CD4-positive, alpha-beta T cell (primary cell): ENCODE results near the gene ASB6. TPM values are rescaled to one million over a fixed set of nuclear protein-coding genes. Genes with fewer than 3 reads are reported as not detected.

Experiments
- ATAC-seq: fragments of 200-7000 bp; cut with Tn5 transposase; one replicate; pipeline ENCODE4 v1.10.0; 2022; ENCODE audit warnings: mild to moderate bottlenecking; ENCODE audit not compliant: poor library complexity
- CTCF ChIA-PET: fragments of 350-600 bp; sonication (Branson Sonifier 250); formaldehyde crosslinking; loops from one replicate; lab custom pipeline; 2021; ENCODE audit warnings: antibody characterized with exemption, inconsistent platforms; lab: Charles Lee
- POLR2A ChIA-PET: fragments of 350-600 bp; sonication (Branson Sonifier 250); formaldehyde crosslinking; loops from one replicate; lab custom pipeline; 2021; ENCODE audit warnings: antibody characterized with exemption, inconsistent platforms; lab: Charles Lee
- DNase-seq, 14 experiments: peaks; one replicate each; pipeline ENCODE4 v3.0.0-alpha.2; 2013 to 2020; ENCODE audit warnings: mixed read lengths in 2 of 14
- H3K27ac ChIP-seq, 2 donors: one replicate each; pipeline versions ENCODE4 v1.5.1 to v1.7.0; 2013; ENCODE audit warnings: low read length in 2 of 2, low read depth in 1 of 2, mild to moderate bottlenecking in 1 of 2
- H3K27me3 ChIP-seq, 2 experiments: 1 replicate in 1 of 2; 2 replicates in 1 of 2; pipeline versions ENCODE4 v1.6.1 to v1.7.0; 2013; ENCODE audit warnings: low read length in 2 of 2, control low read depth in 1 of 2, mild to moderate bottlenecking in 1 of 2, moderate library complexity in 1 of 2; ENCODE audit not compliant: insufficient read depth in 2 of 2, control insufficient read depth in 1 of 2
- H3K36me3 ChIP-seq: one replicate; pipeline ENCODE4 v1.6.1; 2013; ENCODE audit warnings: low read length, control low read depth; ENCODE audit not compliant: insufficient read depth
- H3K4me1 ChIP-seq: one replicate; pipeline ENCODE4 v1.6.1; 2013; ENCODE audit warnings: low read length, control low read depth; ENCODE audit not compliant: insufficient read depth
- H3K4me3 ChIP-seq: one replicate; pipeline ENCODE4 v1.5.1; 2013; ENCODE audit warnings: mild to moderate bottlenecking, low read length, moderate library complexity
- H3K9me3 ChIP-seq, 2 experiments: 1 replicate in 1 of 2; 2 replicates in 1 of 2; pipeline versions ENCODE4 v1.6.1 to v1.7.0; 2013; ENCODE audit warnings: low read length in 2 of 2, mild to moderate bottlenecking in 2 of 2, control low read depth in 1 of 2, moderate library complexity in 1 of 2; ENCODE audit not compliant: control insufficient read depth in 1 of 2, insufficient read depth in 1 of 2
- H3K27ac Mint-ChIP-seq: one replicate; pipeline ENCODE4 v1.8.0; 2020; ENCODE audit warnings: mixed read lengths
- H3K27me3 Mint-ChIP-seq: one replicate; pipeline ENCODE4 v1.8.0; 2021; ENCODE audit warnings: mixed read lengths
- H3K36me3 Mint-ChIP-seq: one replicate; pipeline ENCODE4 v1.8.0; 2021; ENCODE audit warnings: low read depth, mixed read lengths
- H3K4me1 Mint-ChIP-seq: one replicate; pipeline ENCODE4 v1.8.0; 2021; ENCODE audit warnings: low read depth, mixed read lengths
- H3K4me3 Mint-ChIP-seq: one replicate; pipeline ENCODE4 v1.8.0; 2020; ENCODE audit warnings: mild to moderate bottlenecking, mixed read lengths
- H3K9me3 Mint-ChIP-seq: one replicate; pipeline ENCODE4 v1.8.0; 2020; ENCODE audit warnings: mixed read lengths
- CTCF ChIP-seq: fragments of 200-600 bp; IDR thresholded peaks from one replicate; pipeline ENCODE4 v1.8.0; 2022; ENCODE audit warnings: antibody characterized with exemption, mild to moderate bottlenecking
- intact Hi-C, 2 experiments: fragments of 100-400 bp; cut with DNase I in 1 of 2; cut with micrococcal nuclease in 1 of 2; formaldehyde crosslinking; loops; one replicate each; pipeline versions ENCODE4 v1.15.1 to v1.9.0; 2023 to 2025; cut with DNase I, micrococcal nuclease
- total RNA-seq, 174 experiments: library from RNA in 2 of 174; stranded (reverse) in 2 of 174; gene quantifications; one replicate each; pipeline ENCODE4 v1.2.3 and lab custom pipeline; 2021 to 2026

ASB6 gene
- total RNA-seq, 2 experiments from 2014 or later: 28.5 to 29.3 TPM

GRCh38 chr9:129613520-129614175, 28.3 kb downstream of the ASB6 start:
- no peak for ATAC-seq
- Mint-ChIP-seq H3K4me3 (no peak overlapping the region), H3K9me3 (no peaks in the 10 kb centered on the region), H3K4me1 (peaks cover 16% of the 10 kb centered on the region), H3K36me3 (peaks cover 4% of the 10 kb centered on the region), H3K27me3 (peaks cover 5% of the 10 kb centered on the region), H3K27ac (no peak overlapping the region)
- H3K4me1 ChIP-seq: peaks cover 25% of the 10 kb centered on the region
- DNase-seq: no peak
- H3K27me3 ChIP-seq: peaks cover 0 to 5% of the 10 kb centered on the region in 2 experiments
- H3K9me3 ChIP-seq: no peaks in the 10 kb centered on the region
- H3K4me3 ChIP-seq: no peak overlapping the region
- intact Hi-C loops: loop anchor here in 1 of 2 experiments (5.0 to 10.0 kb wide), 2 partner anchors 169 to 229 kb away; no protein-coding TSS in a partner anchor
- no peak overlapping the region for H3K27ac ChIP-seq
- CTCF ChIA-PET: interaction anchor here (1.2 to 1.3 kb wide), 2 partner anchors 474 to 482 kb away, joined by 3 to 4 read pairs; no protein-coding TSS in a partner anchor
- TF ChIP-seq CTCF: no peak
- POLR2A ChIA-PET: interaction anchor here (0.7 kb wide), 1 partner anchor 11 kb away, joined by 3 read pairs; no protein-coding TSS in a partner anchor
- H3K36me3 ChIP-seq: no peaks in the 10 kb centered on the region

GRCh38 chr9:129612815-129613519, 29.0 kb downstream of the ASB6 start:
- no peak overlapping the region for H3K27ac Mint-ChIP-seq
- ChIA-PET POLR2A (no interaction called here), CTCF (interaction anchor here (1.3 to 2.5 kb wide), 2 partner anchors 12 to 473 kb away, joined by 4 to 23 read pairs; partner anchors contain the start of gene NTMT1)
- Histone ChIP-seq H3K9me3 (no peaks in the 10 kb centered on the region), H3K36me3 (no peaks in the 10 kb centered on the region), H3K4me1 (peaks cover 32% of the 10 kb centered on the region), H3K27me3 (peaks cover 0 to 5% of the 10 kb centered on the region in 2 experiments), H3K4me3 (no peak overlapping the region), H3K27ac (no peak overlapping the region)
- DNase-seq: peak in 1 of 14 experiments; percentile 27
- H3K36me3 Mint-ChIP-seq: peaks cover 4% of the 10 kb centered on the region
- no peaks in the 10 kb centered on the region for H3K9me3 Mint-ChIP-seq
- TF ChIP-seq CTCF: no peak
- H3K4me1 Mint-ChIP-seq: peaks cover 21% of the 10 kb centered on the region
- no peaks in the 10 kb centered on the region for H3K27me3 Mint-ChIP-seq
- intact Hi-C loops: loop anchor here in 1 of 2 experiments (5.0 to 10.0 kb wide), 2 partner anchors 169 to 228 kb away; no protein-coding TSS in a partner anchor
- peak overlapping the region; percentile 20 for H3K4me3 Mint-ChIP-seq
- ATAC-seq: no peak

DNA sequence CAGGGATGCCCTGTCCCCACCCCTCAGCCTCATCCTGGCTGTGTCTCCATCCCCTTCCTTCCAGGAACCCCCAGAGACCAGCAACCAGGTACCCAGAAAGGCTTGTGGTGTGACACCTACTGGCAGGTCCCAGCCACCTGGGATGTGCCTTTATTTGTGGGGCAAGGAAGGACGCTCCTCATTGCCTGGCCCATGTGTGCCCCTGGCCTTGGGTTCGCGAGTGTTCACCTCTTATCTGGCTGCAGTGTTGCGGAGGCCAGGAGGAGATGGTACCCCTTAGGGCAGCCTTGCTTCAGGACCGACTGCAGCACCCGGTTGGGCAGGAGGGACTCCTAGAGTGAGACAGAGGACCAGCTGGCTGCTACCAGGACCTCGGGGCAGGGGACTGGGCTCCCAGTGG, 29.8 kb downstream of the ASB6 start:
- intact Hi-C loops: loop anchor here in 1 of 2 experiments (5.0 to 10.0 kb wide), 2 partner anchors 170 to 227 kb away; no protein-coding TSS in a partner anchor
- peaks cover 29% of the 10 kb centered on the region for H3K4me1 Mint-ChIP-seq
- peaks cover 40% of the 10 kb centered on the region for H3K4me1 ChIP-seq

More for the DNA sequence above, 29.8 kb downstream of the ASB6 start:
- ATAC-seq (no peak), DNase-seq (peak in 1 of 14 experiments; percentile 27)
- Histone ChIP-seq H3K4me3 (no peak overlapping the region), H3K27me3 (peaks cover 0 to 5% of the 10 kb centered on the region in 2 experiments), H3K9me3 (no peaks in the 10 kb centered on the region), H3K27ac (no peak overlapping the region), H3K36me3 (no peaks in the 10 kb centered on the region)
- ChIA-PET POLR2A (no interaction called here), CTCF (interaction anchor here (1.3 to 2.5 kb wide), 3 partner anchors 13 to 440 kb away, joined by 3 to 23 read pairs (median 17); partner anchors contain the start of gene NTMT1)
- Mint-ChIP-seq H3K27ac (no peak overlapping the region), H3K36me3 (peaks cover 4% of the 10 kb centered on the region), H3K9me3 (no peaks in the 10 kb centered on the region), H3K27me3 (no peaks in the 10 kb centered on the region), H3K4me3 (no peak overlapping the region)
- TF ChIP-seq CTCF: no peak
